SK-N-SH treated with all-trans-retinoic acid at 6 μM for 48 hours (cell line): Measurements from ENCODE around the gene SEMA4A.

Experiments
- ARNTL ChIP-seq: fragments of 450-650 bp; formaldehyde crosslinking; IDR thresholded peaks from 2 replicates; pipeline ENCODE4 v1.5.0; 2020; ENCODE audit warnings: low read depth, mild to moderate bottlenecking, moderate library complexity, borderline replicate concordance
- BACH2 ChIP-seq: fragments of 250-450 bp; sonication (Bioruptor Pico); IDR thresholded peaks from 2 replicates; pipeline ENCODE4 v1.9.0; 2021; ENCODE audit warnings: mild to moderate bottlenecking, borderline replicate concordance
- CSDC2 ChIP-seq: fragments of 250-450 bp; sonication (Bioruptor Pico); IDR thresholded peaks from 2 replicates; pipeline ENCODE4 v1.5.0; 2020; ENCODE audit warnings: mild to moderate bottlenecking, moderate library complexity
- ESRRG ChIP-seq: fragments of 250-450 bp; sonication (Bioruptor Pico); IDR thresholded peaks from 2 replicates; pipeline ENCODE4 v1.6.1; 2021; ENCODE audit warnings: mild to moderate bottlenecking
- PATZ1 ChIP-seq: fragments of 250-450 bp; sonication (Bioruptor Pico); IDR thresholded peaks from 2 replicates; pipeline ENCODE4 v1.8.0; 2020; ENCODE audit warnings: mild to moderate bottlenecking, moderate library complexity, borderline replicate concordance
- RARB ChIP-seq: fragments of 250-450 bp; sonication (Bioruptor Pico); IDR thresholded peaks from 2 replicates; pipeline ENCODE4 v1.8.0; 2021; ENCODE audit warnings: mild to moderate bottlenecking, moderate library complexity
- TCF4 ChIP-seq: fragments of 250-450 bp; sonication (Bioruptor Pico); IDR thresholded peaks from 2 replicates; pipeline ENCODE4 v1.8.0; 2021; ENCODE audit warnings: mild to moderate bottlenecking, moderate library complexity, borderline replicate concordance
- ZC3H10 ChIP-seq: fragments of 250-450 bp; sonication (Bioruptor Pico); IDR thresholded peaks from 2 replicates; pipeline ENCODE4 v1.5.1; 2021; ENCODE audit warnings: mild to moderate bottlenecking, moderate library complexity
- ZFP3 ChIP-seq: fragments of 250-450 bp; sonication (Bioruptor Pico); IDR thresholded peaks from 2 replicates; pipeline ENCODE4 v1.5.0; 2020; ENCODE audit warnings: mild to moderate bottlenecking, moderate library complexity
- ZFP30 ChIP-seq: fragments of 450-650 bp; formaldehyde crosslinking; IDR thresholded peaks from 2 replicates; pipeline ENCODE4 v1.5.0; 2022; ENCODE audit warnings: mild to moderate bottlenecking, moderate library complexity
- ZNF565 ChIP-seq: fragments of 450-650 bp; formaldehyde crosslinking; conservative IDR thresholded peaks from 2 replicates; pipeline ENCODE4 v1.5.0; 2020; ENCODE audit warnings: low read depth, mild to moderate bottlenecking, moderate library complexity
- ZNF70 ChIP-seq: fragments of 450-650 bp; formaldehyde crosslinking; IDR thresholded peaks from 2 replicates; pipeline ENCODE4 v1.5.0; 2020; ENCODE audit warnings: mild to moderate bottlenecking, moderate library complexity
- ZNF8 ChIP-seq: fragments of 450-650 bp; formaldehyde crosslinking; IDR thresholded peaks from 2 replicates; pipeline ENCODE4 v1.5.0; 2020; ENCODE audit warnings: mild to moderate bottlenecking, moderate library complexity
- TF ChIP-seq, protein P1 (sequence below): fragments of 250-450 bp; sonication (Bioruptor Pico); IDR thresholded peaks from 2 replicates; pipeline ENCODE4 v1.5.1; 2020; ENCODE audit warnings: low read depth, mild to moderate bottlenecking, moderate library complexity

DNA sequence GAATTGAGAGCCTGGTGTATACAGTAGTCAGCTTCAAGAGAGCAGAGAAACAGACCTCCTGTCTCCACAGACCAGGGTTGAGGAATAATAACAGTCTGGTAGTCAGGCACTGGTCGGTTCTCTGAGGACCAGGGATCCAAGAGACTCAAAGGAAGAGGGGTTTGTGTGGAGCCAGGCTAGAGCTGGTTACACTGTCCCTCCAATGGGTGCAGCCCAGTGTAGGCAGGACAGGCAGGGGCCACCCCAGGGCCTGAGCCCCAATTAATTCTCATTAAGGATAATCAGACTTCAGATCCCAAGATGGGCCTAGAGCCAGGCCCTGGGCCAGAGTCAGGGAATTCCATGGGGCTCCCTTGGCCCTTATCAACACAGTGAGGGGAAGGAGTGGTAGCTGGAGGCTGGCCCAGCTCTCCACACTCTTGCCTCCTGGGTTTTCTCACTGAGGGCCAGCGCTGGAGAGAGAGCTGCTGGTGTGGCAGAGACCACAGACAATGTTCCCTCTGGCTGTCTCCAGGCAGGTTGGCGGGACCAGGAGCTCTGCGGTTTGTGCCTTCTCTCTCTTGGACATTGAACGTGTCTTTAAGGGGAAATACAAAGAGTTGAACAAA is 9.1 kb downstream of the SEMA4A start:
- TF ChIP-seq ZFP30 (CRISPR knock-in tag) (no peak), RARB (CRISPR knock-in tag) (no peak), ZFP3 (no peak), BACH2 (CRISPR knock-in tag) (no peak), ZNF565 (no peak), PATZ1 (CRISPR knock-in tag) (no peak), ARNTL (no peak), ZC3H10 (CRISPR knock-in tag) (no peak), TCF4 (CRISPR knock-in tag) (no peak), ESRRG (CRISPR knock-in tag) (no peak), ZNF70 (CRISPR knock-in tag) (no peak), CSDC2 (CRISPR knock-in tag) (no peak), ZNF8 (CRISPR knock-in tag) (no peak)
- TF ChIP-seq, protein P1, sequence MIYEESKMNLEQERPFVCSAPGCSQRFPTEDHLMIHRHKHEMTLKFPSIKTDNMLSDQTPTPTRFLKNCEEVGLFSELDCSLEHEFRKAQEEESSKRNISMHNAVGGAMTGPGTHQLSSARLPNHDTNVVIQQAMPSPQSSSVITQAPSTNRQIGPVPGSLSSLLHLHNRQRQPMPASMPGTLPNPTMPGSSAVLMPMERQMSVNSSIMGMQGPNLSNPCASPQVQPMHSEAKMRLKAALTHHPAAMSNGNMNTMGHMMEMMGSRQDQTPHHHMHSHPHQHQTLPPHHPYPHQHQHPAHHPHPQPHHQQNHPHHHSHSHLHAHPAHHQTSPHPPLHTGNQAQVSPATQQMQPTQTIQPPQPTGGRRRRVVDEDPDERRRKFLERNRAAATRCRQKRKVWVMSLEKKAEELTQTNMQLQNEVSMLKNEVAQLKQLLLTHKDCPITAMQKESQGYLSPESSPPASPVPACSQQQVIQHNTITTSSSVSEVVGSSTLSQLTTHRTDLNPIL (CRISPR knock-in tag), result no peak
